ENCODE results near the gene CLDN19.

Gene CLDN19

GRCh38 chr1:42684139-42684538 lies 55.9 kb downstream of the CLDN19 start:
- TF ChIP-seq CTCF (IDR thresholded peaks at IDR 0.05): no peak

Measured in LNCAP (cell line).